ENCODE results near the gene UBE2D2.

GRCh38 chr5:139531772-139532169 is 29.4 kb upstream of the UBE2D2 start:
- TF ChIP-seq EZH2 (IDR thresholded peaks at IDR 0.05; ENCODE audit: insufficient read depth, poor library complexity, severe bottlenecking) (no peak), EZH2phosphoT487 (IDR thresholded peaks at IDR 0.05; ENCODE audit: insufficient read depth, low read depth) (no peak)

All from GM23248 (cell line).